K562 (cell line): Measurements from ENCODE around the gene NDUFB8.

Experiments
- CBFA2T2 ChIP-seq: fragments of 450-650 bp; conservative IDR thresholded peaks from 2 replicates; pipeline ENCODE4 v1.6.1; 2017; ENCODE audit warnings: mild to moderate bottlenecking
- EP300 ChIP-seq: IDR thresholded peaks from 2 replicates; pipeline ENCODE4 v1.6.1; 2012; ENCODE audit warnings: low read length, improper control_type of control experiment
- EZH2 ChIP-seq: IDR thresholded peaks from 2 replicates; pipeline ENCODE4 v1.6.1; 2012; ENCODE audit warnings: low read depth, mild to moderate bottlenecking, inconsistent platforms, low read length, borderline replicate concordance
- FOXM1 ChIP-seq, 2 experiments: fragments of 450-650 bp in 1 of 2; sonication (generic) in 1 of 2; formaldehyde crosslinking in 1 of 2; IDR thresholded peaks; 2 replicates each; pipeline versions ENCODE4 v1.6.1 to v1.9.0; 2017 to 2022; ENCODE audit warnings: low read depth in 2 of 2, mild to moderate bottlenecking in 2 of 2, missing genetic modification reagents in 1 of 2, moderate library complexity in 1 of 2
- MAZ ChIP-seq, 2 experiments: fragments of 450-650 bp in 1 of 2; sonication (generic) in 1 of 2; formaldehyde crosslinking; IDR thresholded peaks in 1 of 2; conservative IDR thresholded peaks in 1 of 2; 2 replicates each; pipeline versions ENCODE4 v1.4.0 to v1.5.0; 2020; ENCODE audit warnings: mild to moderate bottlenecking in 1 of 2, missing genetic modification reagents in 1 of 2
- NEUROD1 ChIP-seq: fragments of 150-350 bp; IDR thresholded peaks from 2 replicates; pipeline ENCODE4 v1.6.1; 2014; ENCODE audit warnings: borderline replicate concordance, low read length, low read depth; ENCODE audit not compliant: partially characterized antibody
- PCBP1 ChIP-seq: fragments of 200-400 bp; formaldehyde crosslinking; IDR thresholded peaks from 2 replicates; pipeline ENCODE4 v1.6.1; 2018; ENCODE audit warnings: mild to moderate bottlenecking, low read depth, low read length; ENCODE audit not compliant: poor library complexity, severe bottlenecking
- POLR2A ChIP-seq: fragments of 450-650 bp; conservative IDR thresholded peaks from 2 replicates; pipeline ENCODE4 v1.6.1; 2016
- TAF1 ChIP-seq: IDR thresholded peaks from 2 replicates; pipeline ENCODE4 v1.6.1; 2011; ENCODE audit warnings: mild to moderate bottlenecking, low read length, moderate library complexity; ENCODE audit not compliant: insufficient read depth, control insufficient read depth, severe bottlenecking; ENCODE audit errors: extremely low read depth
- TEAD4 ChIP-seq, 2 experiments: sonication (generic) in 1 of 2; formaldehyde crosslinking in 1 of 2; IDR thresholded peaks; 2 replicates each; pipeline versions ENCODE4 v1.6.1 to v1.8.0; 2012 to 2022; ENCODE audit warnings: borderline replicate concordance in 1 of 2, inconsistent platforms in 1 of 2, low read length in 1 of 2, mild to moderate bottlenecking in 1 of 2, missing genetic modification reagents in 1 of 2
- TF ChIP-seq, protein P1 (sequence below): IDR thresholded peaks from 2 replicates; pipeline ENCODE4 v1.6.1; 2014; ENCODE audit warnings: antibody characterized with exemption

DNA sequence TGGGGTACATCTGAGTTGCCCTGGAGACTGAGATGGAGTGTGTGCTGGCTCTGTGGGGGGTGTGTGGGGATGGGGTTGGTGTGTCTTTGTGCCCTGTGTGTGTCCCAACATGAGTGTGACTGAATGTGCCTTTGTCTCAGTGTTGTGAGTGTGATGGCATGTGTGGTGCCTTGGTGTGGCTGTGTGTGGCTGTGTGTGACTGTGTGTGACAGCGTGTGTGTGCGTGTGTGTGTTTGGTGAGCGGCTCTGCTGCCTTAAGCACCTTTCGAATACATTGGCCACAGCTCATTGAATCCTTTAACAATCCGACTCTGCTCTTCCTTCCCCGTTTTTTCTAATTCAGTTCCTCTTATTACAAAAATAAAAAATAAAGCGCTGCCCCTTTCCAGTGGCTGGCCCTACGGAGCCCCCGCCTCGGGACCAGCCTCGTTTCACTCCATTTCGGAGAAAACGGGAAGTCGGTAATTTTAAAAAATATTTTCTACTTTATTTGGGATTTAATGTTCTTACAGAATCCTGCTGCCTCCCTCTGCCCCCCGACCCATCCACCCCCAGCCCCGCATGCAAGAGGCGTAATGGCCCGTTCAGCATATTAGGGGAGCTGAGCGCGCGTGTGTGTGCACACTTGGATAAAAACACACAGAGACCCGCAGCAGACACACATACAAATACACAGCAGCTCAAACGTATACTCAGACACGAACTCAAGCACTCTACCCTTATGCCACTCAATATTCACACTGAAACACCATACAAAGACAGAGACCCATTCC is 41.6 kb upstream of the NDUFB8 start:
- TF ChIP-seq MAZ (CRISPR knock-in tag; conservative IDR thresholded peaks at IDR 0.05 in 1 of 2, IDR thresholded peaks at IDR 0.05 in 1 of 2) (no peak), TEAD4 (IDR thresholded peaks at IDR 0.05; ENCODE audit: low read length) (no peak), TEAD4 (CRISPR knock-in tag; IDR thresholded peaks at IDR 0.05; ENCODE audit: borderline replicate concordance) (no peak), TAF1 (no peak), FOXM1 (IDR thresholded peaks at IDR 0.05; ENCODE audit: low read depth) (no peak), FOXM1 (CRISPR knock-in tag; IDR thresholded peaks at IDR 0.05; ENCODE audit: low read depth) (no peak), CBFA2T2 (no peak), EZH2 (no peak), POLR2A (no peak), PCBP1 (no peak), EP300 (no peak), NEUROD1 (no peak)
- TF ChIP-seq, protein P1, sequence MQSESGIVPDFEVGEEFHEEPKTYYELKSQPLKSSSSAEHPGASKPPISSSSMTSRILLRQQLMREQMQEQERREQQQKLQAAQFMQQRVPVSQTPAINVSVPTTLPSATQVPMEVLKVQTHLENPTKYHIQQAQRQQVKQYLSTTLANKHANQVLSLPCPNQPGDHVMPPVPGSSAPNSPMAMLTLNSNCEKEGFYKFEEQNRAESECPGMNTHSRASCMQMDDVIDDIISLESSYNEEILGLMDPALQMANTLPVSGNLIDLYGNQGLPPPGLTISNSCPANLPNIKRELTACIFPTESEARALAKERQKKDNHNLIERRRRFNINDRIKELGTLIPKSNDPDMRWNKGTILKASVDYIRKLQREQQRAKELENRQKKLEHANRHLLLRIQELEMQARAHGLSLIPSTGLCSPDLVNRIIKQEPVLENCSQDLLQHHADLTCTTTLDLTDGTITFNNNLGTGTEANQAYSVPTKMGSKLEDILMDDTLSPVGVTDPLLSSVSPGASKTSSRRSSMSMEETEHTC, result no peak
